ENCODE results near the gene SF3B4. TPM values are rescaled to one million over a fixed set of nuclear protein-coding genes. Genes with fewer than 3 reads are reported as not detected.

Gene SF3B4
- total and polyA plus RNA-seq, 2 of the 13 experiments (the other 11 are each of a cell fraction or from before 2014, with no cell fraction given): 13.8 to 14.8 TPM

GRCh38 chr1:149885339-149886120, 42.1 kb downstream of the SF3B4 start (continued):
- peak; percentile 38 for TF ChIP-seq AGO2 (optimal IDR thresholded peaks at IDR 0.05; ENCODE audit: low read depth, low read length)
- peak; percentile 75 for TF ChIP-seq CREB1 (IDR thresholded peaks at IDR 0.05)
- TF ChIP-seq CREB1 (CRISPR knock-in tag; IDR thresholded peaks at IDR 0.05): peak; percentile 71
- TF ChIP-seq SAP130 (CRISPR knock-in tag; IDR thresholded peaks at IDR 0.05; ENCODE audit: low read depth): peak; percentile 97
- TF ChIP-seq NONO (IDR thresholded peaks at IDR 0.05): no peak
- TF ChIP-seq NONO (CRISPR knock-in tag; conservative IDR thresholded peaks at IDR 0.05): peak; percentile 73
- TF ChIP-seq ZNF780A (CRISPR knock-in tag; IDR thresholded peaks at IDR 0.05): no peak
- TF ChIP-seq ZNF136 (CRISPR knock-in tag; IDR thresholded peaks at IDR 0.05; ENCODE audit: low read depth): 0 out of 2 replicates have a peak, but pooled peaks have one; percentile 72
- TF ChIP-seq ZKSCAN1 (IDR thresholded peaks at IDR 0.05; ENCODE audit: low read length): 0 out of 2 replicates have a peak, but pooled peaks have one; percentile 20
- peak; percentile 17; the same call in 1 of the 2 replicates for TF ChIP-seq JUNB (CRISPR knock-in tag; IDR thresholded peaks at IDR 0.05; ENCODE audit: borderline replicate concordance)
- TF ChIP-seq RFXAP (CRISPR knock-in tag; IDR thresholded peaks at IDR 0.05; ENCODE audit: borderline replicate concordance): no peak
- TF ChIP-seq ZFY (CRISPR knock-in tag; IDR thresholded peaks at IDR 0.05): peak; percentile 54; the same call in 1 of the 2 replicates
- peak; percentile 71 for TF ChIP-seq IKZF5 (CRISPR knock-in tag; IDR thresholded peaks at IDR 0.05)
- TF ChIP-seq ZNF354B (CRISPR knock-in tag; IDR thresholded peaks at IDR 0.05): 0 out of 2 replicates have a peak, but pooled peaks have one; percentile 36
- 0 out of 2 replicates have a peak, but pooled peaks have one; percentile 7 for TF ChIP-seq NR2C2 (CRISPR knock-in tag; IDR thresholded peaks at IDR 0.05; ENCODE audit: borderline replicate concordance)
- TF ChIP-seq HOXA3 (CRISPR knock-in tag; IDR thresholded peaks at IDR 0.05): peak; percentile 56; the same call in 1 of the 2 replicates
- peak; percentile 27; the same call in 1 of the 2 replicates for TF ChIP-seq PBX2 (CRISPR knock-in tag; IDR thresholded peaks at IDR 0.05)
- no peak for TF ChIP-seq ZNF382 (CRISPR knock-in tag; IDR thresholded peaks at IDR 0.05; ENCODE audit: borderline replicate concordance)
- TF ChIP-seq EP300 (IDR thresholded peaks at IDR 0.05; ENCODE audit: low read depth in 2 of 2, low read length in 2 of 2): peak in 1 of 2 experiments; percentile 8; a peak in 1 of 4 replicates
- no peak; the same call in 1 of the 2 replicates for TF ChIP-seq EP300 (CRISPR knock-in tag; IDR thresholded peaks at IDR 0.05; ENCODE audit: borderline replicate concordance)
- TF ChIP-seq, protein P1, sequence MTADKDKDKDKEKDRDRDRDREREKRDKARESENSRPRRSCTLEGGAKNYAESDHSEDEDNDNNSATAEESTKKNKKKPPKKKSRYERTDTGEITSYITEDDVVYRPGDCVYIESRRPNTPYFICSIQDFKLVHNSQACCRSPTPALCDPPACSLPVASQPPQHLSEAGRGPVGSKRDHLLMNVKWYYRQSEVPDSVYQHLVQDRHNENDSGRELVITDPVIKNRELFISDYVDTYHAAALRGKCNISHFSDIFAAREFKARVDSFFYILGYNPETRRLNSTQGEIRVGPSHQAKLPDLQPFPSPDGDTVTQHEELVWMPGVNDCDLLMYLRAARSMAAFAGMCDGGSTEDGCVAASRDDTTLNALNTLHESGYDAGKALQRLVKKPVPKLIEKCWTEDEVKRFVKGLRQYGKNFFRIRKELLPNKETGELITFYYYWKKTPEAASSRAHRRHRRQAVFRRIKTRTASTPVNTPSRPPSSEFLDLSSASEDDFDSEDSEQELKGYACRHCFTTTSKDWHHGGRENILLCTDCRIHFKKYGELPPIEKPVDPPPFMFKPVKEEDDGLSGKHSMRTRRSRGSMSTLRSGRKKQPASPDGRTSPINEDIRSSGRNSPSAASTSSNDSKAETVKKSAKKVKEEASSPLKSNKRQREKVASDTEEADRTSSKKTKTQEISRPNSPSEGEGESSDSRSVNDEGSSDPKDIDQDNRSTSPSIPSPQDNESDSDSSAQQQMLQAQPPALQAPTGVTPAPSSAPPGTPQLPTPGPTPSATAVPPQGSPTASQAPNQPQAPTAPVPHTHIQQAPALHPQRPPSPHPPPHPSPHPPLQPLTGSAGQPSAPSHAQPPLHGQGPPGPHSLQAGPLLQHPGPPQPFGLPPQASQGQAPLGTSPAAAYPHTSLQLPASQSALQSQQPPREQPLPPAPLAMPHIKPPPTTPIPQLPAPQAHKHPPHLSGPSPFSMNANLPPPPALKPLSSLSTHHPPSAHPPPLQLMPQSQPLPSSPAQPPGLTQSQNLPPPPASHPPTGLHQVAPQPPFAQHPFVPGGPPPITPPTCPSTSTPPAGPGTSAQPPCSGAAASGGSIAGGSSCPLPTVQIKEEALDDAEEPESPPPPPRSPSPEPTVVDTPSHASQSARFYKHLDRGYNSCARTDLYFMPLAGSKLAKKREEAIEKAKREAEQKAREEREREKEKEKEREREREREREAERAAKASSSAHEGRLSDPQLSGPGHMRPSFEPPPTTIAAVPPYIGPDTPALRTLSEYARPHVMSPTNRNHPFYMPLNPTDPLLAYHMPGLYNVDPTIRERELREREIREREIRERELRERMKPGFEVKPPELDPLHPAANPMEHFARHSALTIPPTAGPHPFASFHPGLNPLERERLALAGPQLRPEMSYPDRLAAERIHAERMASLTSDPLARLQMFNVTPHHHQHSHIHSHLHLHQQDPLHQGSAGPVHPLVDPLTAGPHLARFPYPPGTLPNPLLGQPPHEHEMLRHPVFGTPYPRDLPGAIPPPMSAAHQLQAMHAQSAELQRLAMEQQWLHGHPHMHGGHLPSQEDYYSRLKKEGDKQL (CRISPR knock-in tag; IDR thresholded peaks at IDR 0.05; ENCODE audit: low read depth): no peak
- 0 out of 2 replicates have a peak, but pooled peaks have one; percentile 15 for TF ChIP-seq SRY (CRISPR knock-in tag; IDR thresholded peaks at IDR 0.05)
- no peak for TF ChIP-seq ARHGAP35 (CRISPR knock-in tag; IDR thresholded peaks at IDR 0.05; ENCODE audit: borderline replicate concordance)

Measured in HepG2 (cell line).